GM12878 (cell line): Measurements from ENCODE around the gene SPATA31D3. TPM values are rescaled to one million over a fixed set of nuclear protein-coding genes. Genes with fewer than 3 reads are reported as not detected.

Source experiments
- ATAC-seq: fragments of 200-7000 bp; cut with Tn5 transposase; 3 replicates; pipeline ENCODE4 v1.9.1; 2020; ENCODE audit warnings: mild to moderate bottlenecking, moderate library complexity
- BruUV-seq: library from RNA; stranded (reverse); fragments of 400-500 nt; replicated peaks from 2 replicates; lab custom pipeline; 2021; lab: Mats Ljungman, UMichigan
- CTCF ChIA-PET: fragments of 300-600 bp; sonication (Branson Sonifier 250); formaldehyde crosslinking; extraction: SDS; loops from one replicate; lab custom pipeline; 2021; ENCODE audit warnings: inconsistent platforms; lab: Yijun Ruan, JAX
- POLR2A ChIA-PET: fragments of 350-600 bp; formaldehyde crosslinking; extraction: SDS; loops from one replicate; lab custom pipeline; 2021; ENCODE audit warnings: inconsistent platforms; lab: Charles Lee
- RAD21 ChIA-PET: fragments of 300-600 bp; sonication (Branson Sonifier 250); formaldehyde crosslinking; loops from one replicate; lab custom pipeline; 2023; ENCODE audit warnings: antibody characterized with exemption; ENCODE audit not compliant: unreplicated experiment; lab: Charles Lee
- SMC1A ChIA-PET: fragments of 300-600 bp; sonication (Branson Sonifier 250); formaldehyde crosslinking; loops from one replicate; lab custom pipeline; 2023; ENCODE audit not compliant: unreplicated experiment, uncharacterized antibody; lab: Charles Lee
- DNase-seq: peaks from one replicate; pipeline ENCODE4 v3.0.0-alpha.2; 2011; ENCODE audit warnings: low read depth, low spot score
- FAIRE-seq: peaks from 3 replicates; lab custom pipeline; 2011; peaks lifted over from hg19 to GRCh38; lab: Jason Lieb, UNC
- H2AFZ ChIP-seq: 2 replicates; pipeline ENCODE4 v1.6.0; 2011; ENCODE audit warnings: low read depth, low read length, control low read depth; ENCODE audit not compliant: control insufficient read depth
- H3K27ac ChIP-seq: 2 replicates; pipeline ENCODE4 v1.5.1; 2011; ENCODE audit warnings: control low read depth; ENCODE audit not compliant: control insufficient read depth, insufficient read depth
- H3K27me3 ChIP-seq, 2 experiments: replicated peaks in 1 of 2; 2 replicates each; pipeline versions ENCODE4 v1.6.0 to v1.6.1; 2011; ENCODE audit warnings: low read length in 1 of 2; ENCODE audit not compliant: control insufficient read depth in 2 of 2, insufficient read depth in 2 of 2
- H3K36me3 ChIP-seq, 2 experiments: 2 replicates each; pipeline ENCODE4 v1.5.1; 2011; ENCODE audit warnings: low read length in 1 of 2; ENCODE audit not compliant: control insufficient read depth in 2 of 2, insufficient read depth in 2 of 2
- H3K4me1 ChIP-seq: 2 replicates; pipeline ENCODE4 v1.6.1; 2011; ENCODE audit warnings: mild to moderate bottlenecking, low read length, moderate library complexity, mixed read lengths; ENCODE audit not compliant: control insufficient read depth, insufficient read depth
- H3K4me2 ChIP-seq: 2 replicates; pipeline ENCODE4 v1.6.0; 2011; ENCODE audit warnings: control low read depth; ENCODE audit not compliant: control insufficient read depth, insufficient read depth
- H3K4me3 ChIP-seq: fragments of 200-600 bp; sonication (generic); 2 replicates; pipeline ENCODE4 v1.5.1; 2016
- H3K79me2 ChIP-seq: 2 replicates; pipeline ENCODE4 v1.6.0; 2011; ENCODE audit warnings: low read length; ENCODE audit not compliant: control insufficient read depth, insufficient read depth
- H3K9ac ChIP-seq: 2 replicates; pipeline ENCODE4 v1.8.0; 2011; ENCODE audit warnings: low read length, control low read depth, mixed read lengths; ENCODE audit not compliant: control insufficient read depth, insufficient read depth
- H3K9me3 ChIP-seq: replicated peaks from 3 replicates; pipeline ENCODE4 v1.5.1; 2011; ENCODE audit warnings: mild to moderate bottlenecking, low read length; ENCODE audit not compliant: control insufficient read depth, insufficient read depth
- H4K20me1 ChIP-seq: 2 replicates; pipeline ENCODE4 v1.6.0; 2011; ENCODE audit not compliant: control insufficient read depth, insufficient read depth
- CBX3 ChIP-seq: fragments of 200-600 bp; sonication (generic); IDR thresholded peaks from 2 replicates; pipeline ENCODE4 v1.6.1; 2016; ENCODE audit warnings: low read depth, borderline replicate concordance
- E4F1 ChIP-seq: fragments of 450-650 bp; IDR thresholded peaks from 2 replicates; pipeline ENCODE4 v1.6.1; 2018; ENCODE audit warnings: borderline replicate concordance, mild to moderate bottlenecking; ENCODE audit not compliant: partially characterized antibody
- EZH2 ChIP-seq: IDR thresholded peaks from 2 replicates; pipeline ENCODE4 v1.6.1; 2012; ENCODE audit warnings: low read depth, mild to moderate bottlenecking, control low read depth, inconsistent platforms, low read length, borderline replicate concordance; ENCODE audit not compliant: control insufficient read depth
- IKZF2 ChIP-seq, 2 experiments: fragments of 450-650 bp; IDR thresholded peaks; 2 replicates each; pipeline ENCODE4 v1.6.1; 2017; ENCODE audit warnings: mild to moderate bottlenecking in 2 of 2, moderate library complexity in 2 of 2
- NBN ChIP-seq: fragments of 450-650 bp; IDR thresholded peaks from 2 replicates; pipeline ENCODE4 v1.6.1; 2016
- SMARCA5 ChIP-seq: fragments of 450-650 bp; IDR thresholded peaks from 2 replicates; pipeline ENCODE4 v1.6.1; 2017; ENCODE audit warnings: mild to moderate bottlenecking
- SREBF2 ChIP-seq: IDR thresholded peaks from 2 replicates; pipeline ENCODE4 v1.6.1; 2012; ENCODE audit warnings: mild to moderate bottlenecking, low read length
- SUPT20H ChIP-seq: IDR thresholded peaks from 2 replicates; pipeline ENCODE4 v1.6.1; 2011; ENCODE audit warnings: low read depth, mild to moderate bottlenecking, low read length, moderate library complexity, borderline replicate concordance; ENCODE audit not compliant: control insufficient read depth
- TCF7 ChIP-seq: IDR thresholded peaks from 2 replicates; pipeline ENCODE4 v1.6.1; 2014; ENCODE audit warnings: antibody characterized with exemption, borderline replicate concordance
- WRNIP1 ChIP-seq: IDR thresholded peaks from 2 replicates; pipeline ENCODE4 v1.6.1; 2011; ENCODE audit warnings: low read depth, low read length, improper control_type of control experiment, borderline replicate concordance
- ZZZ3 ChIP-seq: IDR thresholded peaks from 2 replicates; pipeline ENCODE4 v1.6.1; 2011; ENCODE audit warnings: low read depth; ENCODE audit not compliant: control insufficient read depth, insufficient read length
- in situ Hi-C: fragments of 300-500 bp; cut with MboI; formaldehyde crosslinking; loops from 9 replicates; pipeline ENCODE4 v1.14.3; 2018; ENCODE audit warnings: mixed read lengths
- intact Hi-C: fragments of 100-400 bp; cut with micrococcal nuclease; formaldehyde crosslinking; loops from one replicate; pipeline ENCODE4 v1.14.2; 2022; ENCODE audit not compliant: unreplicated experiment
- polyA plus RNA-seq, 11 experiments: library from polyadenylated mRNA; depleted of rRNA in 4 of 11; unstranded in 6 of 11; stranded (reverse) in 5 of 11; fragments of >200 nt; fragmentation: Nextera tagmentation in 4 of 11; fragmentation: Illumina TruSeq in 1 of 11; extraction: Ambion mirVana in 4 of 11; extraction: Trizol in 1 of 11; gene quantifications; 1 replicate in 1 of 11; 2 replicates in 10 of 11; pipeline versions ENCODE4 v1.2.1 to v1.2.3, GENCODE V29; 2011 to 2016; ENCODE audit warnings: inconsistent platforms in 2 of 11, missing spikeins in 2 of 11, low read depth in 1 of 11
- total RNA-seq, 4 experiments: library from RNA; depleted of rRNA in 3 of 4; stranded (reverse); fragments of >200 nt in 3 of 4; fragmentation: Illumina TruSeq in 1 of 4; extraction: Trizol in 1 of 4; gene quantifications; 2 replicates each; pipeline versions ENCODE4 v1.2.1 to v1.2.3, GENCODE V29; 2013 to 2021
- TF ChIP-seq, protein P1 (sequence below): fragments of 450-650 bp; IDR thresholded peaks from 2 replicates; pipeline ENCODE4 v1.6.1; 2016; ENCODE audit warnings: mild to moderate bottlenecking, moderate library complexity, borderline replicate concordance
- TF ChIP-seq, protein P2 (sequence below): IDR thresholded peaks from 2 replicates; pipeline ENCODE4 v1.6.1; 2011; ENCODE audit warnings: borderline replicate concordance, low read depth, mild to moderate bottlenecking, moderate library complexity, low read length; ENCODE audit not compliant: insufficient read depth, poor library complexity, severe bottlenecking
- TF ChIP-seq, protein P3 (sequence below): fragments of 450-650 bp; IDR thresholded peaks from 2 replicates; pipeline ENCODE4 v1.6.1; 2017; ENCODE audit warnings: mild to moderate bottlenecking

SPATA31D3 gene
- total and polyA plus RNA-seq, 10 of the 15 experiments (the other 5 are each of a cell fraction or from before 2014, with no cell fraction given), result not detected

GRCh38 chr9:81968026-81968425, 24.7 kb downstream of the SPATA31D3 start (continued):
- TF ChIP-seq, protein P1, sequence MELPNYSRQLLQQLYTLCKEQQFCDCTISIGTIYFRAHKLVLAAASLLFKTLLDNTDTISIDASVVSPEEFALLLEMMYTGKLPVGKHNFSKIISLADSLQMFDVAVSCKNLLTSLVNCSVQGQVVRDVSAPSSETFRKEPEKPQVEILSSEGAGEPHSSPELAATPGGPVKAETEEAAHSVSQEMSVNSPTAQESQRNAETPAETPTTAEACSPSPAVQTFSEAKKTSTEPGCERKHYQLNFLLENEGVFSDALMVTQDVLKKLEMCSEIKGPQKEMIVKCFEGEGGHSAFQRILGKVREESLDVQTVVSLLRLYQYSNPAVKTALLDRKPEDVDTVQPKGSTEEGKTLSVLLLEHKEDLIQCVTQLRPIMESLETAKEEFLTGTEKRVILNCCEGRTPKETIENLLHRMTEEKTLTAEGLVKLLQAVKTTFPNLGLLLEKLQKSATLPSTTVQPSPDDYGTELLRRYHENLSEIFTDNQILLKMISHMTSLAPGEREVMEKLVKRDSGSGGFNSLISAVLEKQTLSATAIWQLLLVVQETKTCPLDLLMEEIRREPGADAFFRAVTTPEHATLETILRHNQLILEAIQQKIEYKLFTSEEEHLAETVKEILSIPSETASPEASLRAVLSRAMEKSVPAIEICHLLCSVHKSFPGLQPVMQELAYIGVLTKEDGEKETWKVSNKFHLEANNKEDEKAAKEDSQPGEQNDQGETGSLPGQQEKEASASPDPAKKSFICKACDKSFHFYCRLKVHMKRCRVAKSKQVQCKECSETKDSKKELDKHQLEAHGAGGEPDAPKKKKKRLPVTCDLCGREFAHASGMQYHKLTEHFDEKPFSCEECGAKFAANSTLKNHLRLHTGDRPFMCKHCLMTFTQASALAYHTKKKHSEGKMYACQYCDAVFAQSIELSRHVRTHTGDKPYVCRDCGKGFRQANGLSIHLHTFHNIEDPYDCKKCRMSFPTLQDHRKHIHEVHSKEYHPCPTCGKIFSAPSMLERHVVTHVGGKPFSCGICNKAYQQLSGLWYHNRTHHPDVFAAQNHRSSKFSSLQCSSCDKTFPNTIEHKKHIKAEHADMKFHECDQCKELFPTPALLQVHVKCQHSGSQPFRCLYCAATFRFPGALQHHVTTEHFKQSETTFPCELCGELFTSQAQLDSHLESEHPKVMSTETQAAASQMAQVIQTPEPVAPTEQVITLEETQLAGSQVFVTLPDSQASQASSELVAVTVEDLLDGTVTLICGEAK, result no peak
- TF ChIP-seq, protein P2, sequence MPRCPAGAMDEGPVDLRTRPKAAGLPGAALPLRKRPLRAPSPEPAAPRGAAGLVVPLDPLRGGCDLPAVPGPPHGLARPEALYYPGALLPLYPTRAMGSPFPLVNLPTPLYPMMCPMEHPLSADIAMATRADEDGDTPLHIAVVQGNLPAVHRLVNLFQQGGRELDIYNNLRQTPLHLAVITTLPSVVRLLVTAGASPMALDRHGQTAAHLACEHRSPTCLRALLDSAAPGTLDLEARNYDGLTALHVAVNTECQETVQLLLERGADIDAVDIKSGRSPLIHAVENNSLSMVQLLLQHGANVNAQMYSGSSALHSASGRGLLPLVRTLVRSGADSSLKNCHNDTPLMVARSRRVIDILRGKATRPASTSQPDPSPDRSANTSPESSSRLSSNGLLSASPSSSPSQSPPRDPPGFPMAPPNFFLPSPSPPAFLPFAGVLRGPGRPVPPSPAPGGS, result no peak
- TF ChIP-seq SREBF2 (no peak), SUPT20H (no peak)

GRCh38 chr9:81969971-81970370, 26.7 kb downstream of the SPATA31D3 start:
- no peaks in the 10 kb centered on the region for H3K79me2 ChIP-seq
- ChIA-PET RAD21 (no interaction called here), CTCF (no interaction called here), SMC1A (no interaction called here), POLR2A (no interaction called here)
- intact Hi-C loops (no loop called here), in situ Hi-C loops (loop anchor here (25.0 kb wide), 1 partner anchor 92 kb away; no protein-coding TSS in a partner anchor)
- no peaks in the 10 kb centered on the region for H3K4me1 ChIP-seq
- BruUV-seq, result no TSS peak
- no peak overlapping the region for H3K4me3 ChIP-seq
- H3K27ac ChIP-seq, result no peak overlapping the region
- H3K9me3 ChIP-seq, result no peaks in the 10 kb centered on the region
- no peak for FAIRE-seq
- H3K4me2 ChIP-seq, result no peak overlapping the region
- no peak overlapping the region for H3K9ac ChIP-seq
- no peaks in the 10 kb centered on the region for H3K36me3 ChIP-seq
- H3K27me3 ChIP-seq, result no peaks in the 10 kb centered on the region
- no peak for ATAC-seq
- DNase-seq, result no peak
- H4K20me1 ChIP-seq, result no peaks in the 10 kb centered on the region
- H2AFZ ChIP-seq, result no peak overlapping the region
- TF ChIP-seq, protein P3, sequence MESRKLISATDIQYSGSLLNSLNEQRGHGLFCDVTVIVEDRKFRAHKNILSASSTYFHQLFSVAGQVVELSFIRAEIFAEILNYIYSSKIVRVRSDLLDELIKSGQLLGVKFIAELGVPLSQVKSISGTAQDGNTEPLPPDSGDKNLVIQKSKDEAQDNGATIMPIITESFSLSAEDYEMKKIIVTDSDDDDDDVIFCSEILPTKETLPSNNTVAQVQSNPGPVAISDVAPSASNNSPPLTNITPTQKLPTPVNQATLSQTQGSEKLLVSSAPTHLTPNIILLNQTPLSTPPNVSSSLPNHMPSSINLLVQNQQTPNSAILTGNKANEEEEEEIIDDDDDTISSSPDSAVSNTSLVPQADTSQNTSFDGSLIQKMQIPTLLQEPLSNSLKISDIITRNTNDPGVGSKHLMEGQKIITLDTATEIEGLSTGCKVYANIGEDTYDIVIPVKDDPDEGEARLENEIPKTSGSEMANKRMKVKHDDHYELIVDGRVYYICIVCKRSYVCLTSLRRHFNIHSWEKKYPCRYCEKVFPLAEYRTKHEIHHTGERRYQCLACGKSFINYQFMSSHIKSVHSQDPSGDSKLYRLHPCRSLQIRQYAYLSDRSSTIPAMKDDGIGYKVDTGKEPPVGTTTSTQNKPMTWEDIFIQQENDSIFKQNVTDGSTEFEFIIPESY, result no peak
- TF ChIP-seq NBN, result no peak
- no peak for TF ChIP-seq SMARCA5
- no peak for TF ChIP-seq TCF7
- TF ChIP-seq ZZZ3, result no peak
- no peak for TF ChIP-seq IKZF2 (IDR thresholded peaks at IDR 0.05)
- TF ChIP-seq WRNIP1, result no peak
- TF ChIP-seq EZH2, result no peak
- no peak for TF ChIP-seq CBX3
- TF ChIP-seq E4F1, result no peak
